Peyer's patch (tissue), 4 donors: ENCODE data around the gene CZIB. TPM values are rescaled to one million over a fixed set of nuclear protein-coding genes. Genes with fewer than 3 reads are reported as not detected.
"Not testable (repeated sequence)": the region's sequence is repeated elsewhere in the genome, so short reads cannot be mapped to it uniquely, and the experiment has no call there.

Experiments used
- DNase-seq, 3 donors: peaks; one replicate each; pipeline ENCODE4 v3.0.0-alpha.2; 2017 to 2019
- H3K27ac ChIP-seq, 4 donors: fragments of 200-600 bp; sonication (generic); one replicate each; pipeline ENCODE4 v1.5.1; 2016 to 2019
- H3K27me3 ChIP-seq, 2 donors: fragments of 200-600 bp; sonication (generic); one replicate each; pipeline ENCODE4 v1.5.1; 2019
- H3K36me3 ChIP-seq, 3 donors: fragments of 200-600 bp; sonication (generic); one replicate each; pipeline ENCODE4 v1.5.1; 2016 to 2019
- H3K4me1 ChIP-seq, 4 donors: fragments of 200-600 bp; sonication (generic); one replicate each; pipeline ENCODE4 v1.5.1; 2016 to 2019
- H3K4me3 ChIP-seq, 4 donors: fragments of 200-600 bp; sonication (generic); 1 replicate in 3 of 4; 2 replicates in 1 of 4; pipeline ENCODE4 v1.5.1; 2016 to 2019; ENCODE audit warnings: mild to moderate bottlenecking in 1 of 4
- H3K9me3 ChIP-seq, 4 donors: fragments of 200-600 bp; sonication (generic); one replicate each; pipeline ENCODE4 v1.5.1; 2016 to 2019; ENCODE audit warnings: mild to moderate bottlenecking in 1 of 4
- CTCF ChIP-seq, 6 experiments: fragments of 450-650 bp in 4 of 6; fragments of 200-600 bp in 2 of 6; sonication (generic) in 1 of 6; IDR thresholded peaks; one replicate each; pipeline ENCODE4 v1.5.1; 2017 to 2019; ENCODE audit warnings: antibody characterized with exemption in 6 of 6, mild to moderate bottlenecking in 3 of 6, moderate library complexity in 1 of 6
- POLR2A ChIP-seq, 2 donors: fragments of 450-650 bp; IDR thresholded peaks; one replicate each; pipeline ENCODE4 v1.5.1; 2017; ENCODE audit warnings: antibody characterized with exemption in 2 of 2, mild to moderate bottlenecking in 2 of 2, moderate library complexity in 2 of 2
- total RNA-seq, 4 donors: library from RNA; depleted of rRNA; stranded (reverse); fragments of >200 nt; gene quantifications; one replicate each; pipeline ENCODE4 v1.1.0, GENCODE V29; 2016

The CZIB gene
- total RNA-seq, 4 donors from 2014 or later: 12.1 to 45.3 (median 25.3) TPM

DNA sequence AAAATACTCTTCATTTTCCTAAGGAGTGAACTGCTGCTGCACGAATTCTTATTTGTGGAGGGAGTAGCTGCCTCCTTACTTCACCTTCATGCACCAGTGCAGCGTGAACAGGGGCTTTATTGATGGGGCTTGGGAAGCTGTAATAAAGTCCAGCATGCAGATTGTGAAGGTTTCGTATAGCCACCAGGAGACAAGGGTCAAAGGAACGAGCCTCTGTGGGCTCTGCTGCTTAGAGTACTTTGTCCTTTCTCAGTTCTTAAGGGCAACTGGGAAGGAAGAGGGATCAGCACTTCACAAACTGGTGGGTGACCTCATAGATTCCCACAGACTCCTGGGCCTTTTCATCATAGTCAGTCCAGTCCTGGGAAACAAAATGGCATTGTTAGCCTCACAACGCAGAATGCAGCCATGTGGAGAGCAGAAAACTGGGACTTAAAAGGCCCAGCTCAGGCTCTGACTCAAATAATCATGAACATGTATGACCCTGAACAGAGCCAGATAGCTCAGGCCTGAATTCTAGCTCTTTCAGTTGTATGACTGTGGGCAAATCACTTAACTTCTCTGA is 6.0 kb downstream of the CZIB start:
- Histone ChIP-seq H3K4me3 (no peak overlapping the region), H3K36me3 (peaks cover 0 to 63% (median 0%) of the 10 kb centered on the region in 3 donors), H3K9me3 (no peaks in the 10 kb centered on the region), H3K4me1 (peaks cover 0 to 4% (median 1%) of the 10 kb centered on the region in 4 donors), H3K27ac (no peak overlapping the region), H3K27me3 (no peaks in the 10 kb centered on the region)
- TF ChIP-seq CTCF (IDR thresholded peaks at IDR 0.05): no peak
- no peak for DNase-seq

GRCh38 chr1:53210954-53211353 is 9.5 kb downstream of the CZIB start:
- Histone ChIP-seq H3K27me3 (no peaks in the 10 kb centered on the region), H3K27ac (no peak overlapping the region), H3K4me3 (no peak overlapping the region), H3K36me3 (peaks cover 0 to 93% (median 0%) of the 10 kb centered on the region in 3 donors), H3K4me1 (no peaks in the 10 kb centered on the region), H3K9me3 (peaks cover 0 to 11% (median 1%) of the 10 kb centered on the region in 4 donors)
- no peak for TF ChIP-seq CTCF (IDR thresholded peaks at IDR 0.05)
- TF ChIP-seq POLR2A (IDR thresholded peaks at IDR 0.05): no peak
- no peak for DNase-seq

GRCh38 chr1:53210352-53210751 is 10.1 kb downstream of the CZIB start:
- H3K4me3 ChIP-seq: no peak overlapping the region
- peaks cover 0 to 96% (median 3%) of the 10 kb centered on the region in 3 donors for H3K36me3 ChIP-seq
- H3K4me1 ChIP-seq: no peaks in the 10 kb centered on the region
- peaks cover 0 to 17% (median 1%) of the 10 kb centered on the region in 4 donors for H3K9me3 ChIP-seq
- H3K27me3 ChIP-seq: no peaks in the 10 kb centered on the region
- TF ChIP-seq CTCF (IDR thresholded peaks at IDR 0.05) (no peak), POLR2A (IDR thresholded peaks at IDR 0.05) (no peak)
- no peak for DNase-seq
- no peak overlapping the region for H3K27ac ChIP-seq

DNA sequence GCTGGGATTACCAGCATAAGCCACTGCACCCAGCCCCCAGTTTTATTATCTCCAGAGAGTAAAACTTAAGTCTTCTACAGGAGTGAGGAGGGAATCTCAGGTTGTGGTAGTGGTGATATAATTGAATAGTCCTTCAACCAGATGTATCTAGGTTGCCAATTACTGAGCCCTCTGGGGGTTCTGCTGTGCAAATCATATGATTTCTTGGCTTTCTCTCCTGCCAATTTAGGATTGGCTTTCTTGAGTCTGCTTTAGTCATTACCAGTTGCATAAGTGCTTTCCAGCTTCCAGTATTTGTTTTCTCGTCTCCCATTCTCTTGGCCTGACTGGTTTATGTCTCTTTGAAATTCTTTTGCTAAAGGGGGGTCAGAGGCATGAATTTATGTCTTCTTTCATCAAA is 12.7 kb downstream of the CZIB start:
- Histone ChIP-seq H3K36me3 (peaks cover 0 to 96% (median 3%) of the 10 kb centered on the region in 3 donors), H3K27ac (no peak overlapping the region), H3K4me1 (no peaks in the 10 kb centered on the region), H3K27me3 (no peaks in the 10 kb centered on the region), H3K9me3 (peaks cover 0 to 18% (median 1%) of the 10 kb centered on the region in 4 donors), H3K4me3 (no peak overlapping the region)
- DNase-seq: no peak
- no peak for TF ChIP-seq CTCF (IDR thresholded peaks at IDR 0.05)

DNA sequence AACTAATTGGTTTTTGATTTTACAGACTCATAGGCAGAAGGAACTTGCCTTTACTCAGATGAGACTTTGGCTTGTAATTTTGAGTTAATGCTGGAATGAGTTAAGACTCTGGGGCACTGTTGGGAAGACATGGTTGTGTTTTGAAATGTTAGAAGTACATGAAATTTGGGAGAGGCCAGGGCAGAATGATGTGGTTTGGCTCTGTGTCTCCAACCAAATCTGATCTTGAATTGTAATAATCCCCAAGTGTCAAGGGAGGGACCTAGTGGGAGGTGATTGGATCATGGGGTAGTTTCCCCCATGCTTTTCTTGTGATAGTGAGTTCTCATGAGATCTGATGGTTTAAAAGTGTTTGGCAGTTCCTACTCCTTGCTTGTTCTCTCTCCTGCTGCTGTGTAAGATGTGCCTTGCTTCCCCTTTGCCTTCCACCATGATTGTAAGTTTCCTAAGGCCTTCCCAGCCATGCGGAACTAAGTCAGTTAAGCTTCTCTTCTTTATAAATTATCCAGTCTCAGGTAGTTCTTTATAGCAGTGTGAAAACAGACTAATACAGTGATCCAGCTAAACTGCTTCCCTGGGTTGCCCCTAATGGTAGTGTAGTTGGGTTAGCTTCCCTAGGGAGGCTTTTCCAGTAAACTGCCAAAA is 13.6 kb downstream of the CZIB start:
- Histone ChIP-seq H3K27ac (no peak overlapping the region), H3K27me3 (no peaks in the 10 kb centered on the region), H3K36me3 (peaks cover 0 to 96% (median 3%) of the 10 kb centered on the region in 3 donors), H3K4me1 (no peaks in the 10 kb centered on the region), H3K4me3 (no peak overlapping the region), H3K9me3 (peaks cover 0 to 18% (median 1%) of the 10 kb centered on the region in 4 donors)
- no peak for TF ChIP-seq CTCF (IDR thresholded peaks at IDR 0.05)
- TF ChIP-seq POLR2A (IDR thresholded peaks at IDR 0.05): no peak
- DNase-seq: no peak

DNA sequence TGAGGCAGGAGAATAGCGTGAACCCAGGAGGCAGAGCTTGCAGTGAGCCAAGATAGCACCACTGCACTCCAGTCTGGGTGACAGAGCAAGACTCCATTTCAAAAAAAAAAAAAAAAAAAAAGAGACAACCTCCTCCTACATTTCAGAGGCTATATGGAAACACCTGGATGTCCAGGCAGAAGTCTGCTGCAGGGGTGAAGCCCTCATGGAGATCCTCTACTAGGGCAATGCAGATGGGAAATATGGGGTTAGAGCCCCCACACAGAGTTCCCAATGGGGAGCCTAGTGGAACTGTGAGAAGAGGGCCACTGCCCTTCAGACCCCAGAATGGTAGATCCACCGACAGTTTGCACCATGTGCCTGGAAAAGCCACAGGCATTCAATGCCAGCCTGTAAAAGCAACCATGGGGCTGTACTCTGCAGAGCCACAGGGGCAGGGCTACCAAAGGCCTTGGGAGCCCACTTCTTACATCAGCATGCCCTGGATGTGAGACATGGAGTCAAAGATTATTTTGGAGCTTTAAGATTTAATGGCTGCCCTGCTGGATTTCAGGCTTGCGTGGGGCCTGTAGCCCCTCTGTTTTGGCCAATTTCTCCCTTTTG is 14.2 kb downstream of the CZIB start:
- not testable (repeated sequence) for DNase-seq, H3K27me3 ChIP-seq, H3K4me3 ChIP-seq, H3K4me1 ChIP-seq, H3K27ac ChIP-seq
- peaks cover 0 to 18% (median 1%) of the 10 kb centered on the region in 4 donors for H3K9me3 ChIP-seq
- peaks cover 0 to 96% (median 3%) of the 10 kb centered on the region in 3 donors for H3K36me3 ChIP-seq

- Histone ChIP-seq H3K9me3 (peaks cover 0 to 18% (median 1%) of the 10 kb centered on the region in 4 donors), H3K36me3 (peaks cover 0 to 96% (median 3%) of the 10 kb centered on the region in 3 donors)
- not testable (repeated sequence) for DNase-seq, H3K27me3 ChIP-seq, H3K4me3 ChIP-seq, H3K27ac ChIP-seq, H3K4me1 ChIP-seq
Observed at GRCh38 chr1:53205496-53205895, 14.9 kb downstream of the CZIB start.
